SH-SY5Y (cell line): ENCODE results near the gene NDUFC1.

Source experiments
- GATA2 ChIP-seq: IDR thresholded peaks from 2 replicates; pipeline ENCODE4 v1.6.1; 2011; ENCODE audit warnings: mild to moderate bottlenecking, low read depth, low read length
- GATA3 ChIP-seq: IDR thresholded peaks from 2 replicates; pipeline ENCODE4 v1.6.1; 2011; ENCODE audit warnings: low read depth, mild to moderate bottlenecking, low read length, moderate library complexity

GRCh38 chr4:139301113-139301820 is 1.0 kb downstream of the NDUFC1 start, which contains the start of gene NAA15:
- TF ChIP-seq GATA2 (0 out of 2 replicates have a peak, but pooled peaks have one; percentile 7), GATA3 (no peak)
